Stomach (tissue), 4 donors: ENCODE results near the gene C2CD2.

Source experiments
- CTCF ChIP-seq, 7 experiments: fragments of 450-650 bp in 4 of 7; fragments of 200-600 bp in 3 of 7; sonication (generic) in 3 of 7; IDR thresholded peaks; one replicate each; pipeline ENCODE4 v1.5.1; 2016 to 2019; ENCODE audit warnings: antibody characterized with exemption in 7 of 7, control low read depth in 2 of 7, mild to moderate bottlenecking in 1 of 7
- EP300 ChIP-seq: sonication (generic); formaldehyde crosslinking; IDR thresholded peaks from one replicate; pipeline ENCODE4 v1.6.1; 2017; ENCODE audit warnings: antibody characterized with exemption
- POLR2A ChIP-seq, 4 donors: fragments of 450-650 bp; IDR thresholded peaks; one replicate each; pipeline ENCODE4 v1.6.1; 2016; ENCODE audit warnings: antibody characterized with exemption in 4 of 4, control low read depth in 2 of 4, mild to moderate bottlenecking in 1 of 4, moderate library complexity in 1 of 4
- POLR2AphosphoS5 ChIP-seq, 3 donors: sonication (generic); formaldehyde crosslinking; IDR thresholded peaks; one replicate each; pipeline ENCODE4 v1.6.1; 2016; ENCODE audit warnings: antibody characterized with exemption in 3 of 3

- no peak for TF ChIP-seq CTCF (IDR thresholded peaks at IDR 0.05)
- TF ChIP-seq POLR2A (IDR thresholded peaks at IDR 0.05), result no peak
- TF ChIP-seq POLR2AphosphoS5 (IDR thresholded peaks at IDR 0.05), result no peak
- no peak for TF ChIP-seq EP300
Measured at GRCh38 chr21:41995577-41995976, 41.8 kb upstream of the C2CD2 start.
